Muscle layer of colon (tissue), 2 donors: Measurements from ENCODE around the gene ZP2.
"Not testable (repeated sequence)": the region's sequence is repeated elsewhere in the genome, so short reads cannot be mapped to it uniquely, and the experiment has no call there.

Experiments
- H3K27ac ChIP-seq: one replicate; pipeline ENCODE4 v1.7.0; 2013; ENCODE audit warnings: low read depth, mild to moderate bottlenecking, low read length, moderate library complexity
- H3K27me3 ChIP-seq, 2 donors: one replicate each; pipeline ENCODE4 v1.7.0; 2013; ENCODE audit warnings: low read length in 2 of 2, mild to moderate bottlenecking in 2 of 2; ENCODE audit not compliant: insufficient read depth in 2 of 2, control insufficient read depth in 1 of 2
- H3K36me3 ChIP-seq: one replicate; pipeline ENCODE4 v1.7.0; 2013; ENCODE audit warnings: mild to moderate bottlenecking, low read length; ENCODE audit not compliant: insufficient read depth
- H3K4me1 ChIP-seq: one replicate; pipeline ENCODE4 v1.7.0; 2013; ENCODE audit warnings: mild to moderate bottlenecking, low read length; ENCODE audit not compliant: insufficient read depth
- H3K4me3 ChIP-seq, 2 donors: one replicate each; pipeline ENCODE4 v1.7.0; 2013; ENCODE audit warnings: low read length in 2 of 2, low read depth in 1 of 2, mild to moderate bottlenecking in 1 of 2, moderate library complexity in 1 of 2
- H3K9ac ChIP-seq: one replicate; pipeline ENCODE4 v1.7.0; 2013; ENCODE audit warnings: low read length
- H3K9me3 ChIP-seq: one replicate; pipeline ENCODE4 v1.7.0; 2013; ENCODE audit warnings: mild to moderate bottlenecking, low read length
- donor health status: abdominal sarcoma.
- donor health status: Adenocarcinoma of cecum.

ZP2 gene

GRCh38 chr16:21211486-21211885, at the start of gene ZP2:
TSS of gene ZP2 (minus strand) at chr16:21211574. CDS start at chr16:21211547, 27 bp downstream.
- Histone ChIP-seq H3K4me1 (no peaks in the 10 kb centered on the region), H3K27ac (no peak within 1 kb of the TSS), H3K9me3 (no peaks in the 10 kb centered on the region), H3K36me3 (no peaks in the 10 kb centered on the region), H3K27me3 (no peaks in the 10 kb centered on the region), H3K9ac (no peak within 1 kb of the TSS), H3K4me3 (no peak within 1 kb of the TSS)

GRCh38 chr16:21257284-21257683, 45.9 kb upstream of the ZP2 start:
- no peak overlapping the region for H3K27ac ChIP-seq
- no peak overlapping the region for H3K9ac ChIP-seq
- no peaks in the 10 kb centered on the region for H3K27me3 ChIP-seq

DNA sequence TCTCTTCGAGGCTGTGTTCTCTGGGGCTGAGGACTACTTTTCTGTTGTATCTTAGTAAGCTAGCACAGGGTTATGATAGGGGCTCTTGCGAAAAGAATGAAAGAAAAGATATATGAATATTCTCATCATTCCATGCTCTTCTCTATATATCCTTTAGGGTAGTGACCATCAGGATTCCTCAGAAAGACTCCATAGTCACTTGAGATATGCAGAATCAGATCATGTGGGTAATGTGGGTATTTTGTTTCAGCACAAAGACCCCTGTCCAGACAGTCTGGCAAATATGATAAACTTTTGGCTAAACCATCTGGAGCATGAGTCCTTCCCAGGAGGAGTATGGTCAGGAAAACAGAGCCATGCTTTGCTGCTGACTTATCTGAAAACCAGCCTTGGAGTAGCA, 45.3 kb upstream of the ZP2 start:
- H3K9me3 ChIP-seq, result no peaks in the 10 kb centered on the region
- H3K36me3 ChIP-seq, result no peaks in the 10 kb centered on the region
- H3K27ac ChIP-seq, result no peak overlapping the region
- H3K4me1 ChIP-seq, result no peaks in the 10 kb centered on the region
- H3K27me3 ChIP-seq, result no peaks in the 10 kb centered on the region
- H3K4me3 ChIP-seq, result no peak overlapping the region
- H3K9ac ChIP-seq, result no peak overlapping the region

More at GRCh38 chr16:21257284-21257683, 45.9 kb upstream of the ZP2 start:
- no peak overlapping the region for H3K4me3 ChIP-seq
- H3K9me3 ChIP-seq, result no peaks in the 10 kb centered on the region
- no peaks in the 10 kb centered on the region for H3K36me3 ChIP-seq
- no peaks in the 10 kb centered on the region for H3K4me1 ChIP-seq

DNA sequence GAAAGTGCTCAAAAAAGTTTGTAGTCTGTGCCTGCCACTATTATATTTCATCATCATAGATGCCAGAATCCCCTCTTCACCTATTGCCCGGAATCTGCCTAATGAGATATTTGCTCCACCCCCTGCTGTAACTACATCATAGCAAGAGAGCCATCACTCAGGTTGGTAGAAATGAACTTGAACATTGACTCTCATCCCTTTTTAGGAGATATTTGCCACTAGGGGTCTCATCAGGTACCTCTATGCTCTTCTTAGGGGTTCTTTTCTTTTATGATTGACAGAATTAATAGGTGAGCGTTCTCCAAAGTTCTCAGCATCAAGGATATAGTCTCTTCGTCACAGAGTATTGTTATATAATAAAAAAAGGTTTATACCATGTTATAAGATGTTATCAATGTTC, 42.1 kb upstream of the ZP2 start:
- no peaks in the 10 kb centered on the region for H3K36me3 ChIP-seq
- no peak overlapping the region for H3K9ac ChIP-seq
- no peak overlapping the region for H3K27ac ChIP-seq
- H3K4me3 ChIP-seq, result no peak overlapping the region
- H3K9me3 ChIP-seq, result no peaks in the 10 kb centered on the region
- H3K27me3 ChIP-seq, result no peaks in the 10 kb centered on the region
- H3K4me1 ChIP-seq, result no peaks in the 10 kb centered on the region

DNA sequence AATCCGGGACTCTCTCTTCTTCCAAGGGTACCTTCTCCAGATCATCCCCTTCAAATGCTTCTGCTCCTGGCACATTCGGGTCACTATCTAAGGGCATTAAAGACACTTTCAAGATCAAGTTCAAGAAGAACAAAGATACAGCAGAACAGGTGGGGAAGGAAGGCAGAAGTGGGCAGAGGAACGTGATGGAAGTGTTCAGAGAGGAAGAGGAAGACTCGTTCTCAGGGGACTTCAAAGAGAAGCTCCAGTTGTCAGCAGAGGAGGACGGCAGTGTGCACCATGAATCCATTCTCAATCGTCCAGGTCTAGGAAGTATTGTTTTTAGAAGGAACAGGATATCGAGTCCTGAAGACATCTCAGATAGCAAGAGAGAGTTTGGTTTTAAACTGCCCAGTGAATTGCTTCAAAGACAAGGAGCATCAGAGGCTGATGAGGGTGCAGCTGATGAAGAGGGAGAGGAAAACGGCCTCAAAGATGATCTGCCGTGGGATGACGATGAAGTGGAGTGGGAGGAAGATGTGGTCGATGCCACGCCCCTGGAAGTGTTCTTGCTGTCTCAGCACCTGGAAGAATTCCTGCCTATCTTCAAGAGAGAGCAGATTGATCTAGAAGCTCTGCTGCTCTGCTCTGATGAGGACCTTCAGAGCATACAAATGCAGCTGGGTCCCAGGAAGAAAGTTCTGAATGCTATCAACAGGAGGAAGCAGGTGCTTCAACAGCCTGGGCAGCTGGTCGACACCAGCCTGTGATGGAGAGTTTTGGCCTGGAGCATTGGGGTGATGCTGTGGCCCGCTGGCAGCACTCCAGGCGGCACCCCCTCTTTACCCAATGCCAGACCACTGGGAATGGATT, 38.9 kb upstream of the ZP2 start:
- no peaks in the 10 kb centered on the region for H3K27me3 ChIP-seq
- no peak overlapping the region for H3K4me3 ChIP-seq
- H3K27ac ChIP-seq, result no peak overlapping the region
- H3K9me3 ChIP-seq, result no peaks in the 10 kb centered on the region
- H3K36me3 ChIP-seq, result no peaks in the 10 kb centered on the region
- H3K9ac ChIP-seq, result no peak overlapping the region
- H3K4me1 ChIP-seq, result no peaks in the 10 kb centered on the region

GRCh38 chr16:21248179-21248578, 36.8 kb upstream of the ZP2 start:
- not testable (repeated sequence) for H3K4me3 ChIP-seq, H3K27me3 ChIP-seq, H3K4me1 ChIP-seq, H3K27ac ChIP-seq, H3K9ac ChIP-seq, H3K36me3 ChIP-seq, H3K9me3 ChIP-seq

DNA sequence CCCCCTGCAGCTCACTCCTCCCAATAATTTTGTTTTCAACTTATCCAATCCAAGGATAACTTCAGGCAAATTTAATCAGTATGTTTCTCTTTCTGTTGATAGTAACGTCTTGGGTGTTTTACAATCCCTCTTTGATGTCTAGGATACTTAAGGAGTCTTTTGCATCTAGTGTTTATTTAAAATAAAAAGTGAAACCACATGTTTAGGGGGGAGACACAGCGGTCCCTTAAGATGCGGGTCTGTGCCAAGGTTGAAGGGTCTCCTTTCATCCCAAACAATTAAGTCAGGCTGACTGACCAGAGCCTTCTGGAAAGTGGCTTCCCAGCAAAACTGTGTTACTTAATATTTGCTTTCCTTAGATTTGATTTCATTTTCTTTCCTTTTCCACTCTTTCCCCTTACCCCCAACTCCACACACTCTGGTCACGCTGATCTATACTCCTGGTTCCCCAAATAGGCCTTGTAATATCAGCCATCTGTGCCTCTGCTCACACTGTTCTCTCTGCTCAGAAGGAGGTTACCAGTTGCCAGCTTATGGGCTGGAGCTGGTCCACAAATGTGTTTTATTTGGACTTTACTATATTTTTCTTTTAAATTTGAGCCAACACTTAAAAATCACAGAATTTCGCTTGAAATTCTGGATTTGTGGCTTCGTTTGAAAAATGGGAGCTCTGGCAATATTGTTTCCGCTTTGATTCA, 33.3 kb upstream of the ZP2 start:
- H3K27ac ChIP-seq, result no peak overlapping the region
- no peaks in the 10 kb centered on the region for H3K27me3 ChIP-seq
- H3K4me1 ChIP-seq, result no peaks in the 10 kb centered on the region
- no peaks in the 10 kb centered on the region for H3K36me3 ChIP-seq
- H3K9me3 ChIP-seq, result no peaks in the 10 kb centered on the region
- H3K9ac ChIP-seq, result no peak overlapping the region
- no peak overlapping the region for H3K4me3 ChIP-seq

DNA sequence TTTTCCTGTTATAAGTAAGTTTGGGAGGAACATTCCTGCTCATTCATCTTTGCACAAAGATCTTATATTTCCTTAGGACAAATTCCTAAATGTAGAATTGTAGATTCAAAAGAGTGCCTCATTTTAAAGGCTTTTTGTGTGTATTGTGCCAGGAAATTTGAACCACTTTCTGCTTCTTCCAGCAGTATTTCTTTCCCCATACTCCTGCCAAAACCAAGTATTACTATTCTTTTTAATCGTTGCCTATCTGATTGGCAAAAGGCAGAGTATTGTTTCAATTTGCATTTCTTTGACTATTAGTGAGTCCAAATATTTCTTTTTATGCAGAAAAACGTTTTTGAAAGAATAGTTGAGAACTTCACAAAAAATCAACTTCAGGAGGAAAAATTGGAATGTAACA, 31.4 kb upstream of the ZP2 start:
- H3K27ac ChIP-seq, result no peak overlapping the region

DNA sequence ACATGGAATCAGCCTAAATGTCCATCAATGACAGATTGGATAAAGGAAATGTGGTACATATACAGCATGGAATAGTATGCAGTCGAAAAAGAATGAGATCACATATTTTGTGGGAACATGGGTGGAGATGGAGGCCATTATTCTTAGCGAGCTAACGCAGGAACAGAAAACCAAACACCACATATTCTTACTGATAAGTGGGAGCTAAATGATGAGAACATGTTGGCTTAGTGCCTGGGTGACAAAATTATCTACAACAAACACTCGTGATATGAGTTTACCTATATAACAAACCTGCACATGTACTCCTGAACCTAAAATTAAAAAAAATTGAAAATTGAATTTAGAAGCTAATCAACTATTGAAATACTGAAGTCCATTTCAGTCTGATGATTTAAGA, 28.3 kb upstream of the ZP2 start:
- Histone ChIP-seq H3K27me3 (no peaks in the 10 kb centered on the region), H3K9me3 (no peaks in the 10 kb centered on the region), H3K9ac (no peak overlapping the region), H3K4me3 (no peak overlapping the region), H3K4me1 (no peaks in the 10 kb centered on the region), H3K36me3 (no peaks in the 10 kb centered on the region), H3K27ac (no peak overlapping the region)

More for the DNA sequence above, 31.4 kb upstream of the ZP2 start:
- Histone ChIP-seq H3K4me1 (no peaks in the 10 kb centered on the region), H3K27me3 (no peaks in the 10 kb centered on the region), H3K36me3 (no peaks in the 10 kb centered on the region), H3K9ac (no peak overlapping the region), H3K4me3 (no peak overlapping the region), H3K9me3 (no peaks in the 10 kb centered on the region)

GRCh38 chr16:21236831-21237230, 25.5 kb upstream of the ZP2 start:
- no peak overlapping the region for H3K4me3 ChIP-seq
- H3K27ac ChIP-seq, result no peak overlapping the region
- no peaks in the 10 kb centered on the region for H3K27me3 ChIP-seq
- no peaks in the 10 kb centered on the region for H3K36me3 ChIP-seq
- no peak overlapping the region for H3K9ac ChIP-seq
- no peaks in the 10 kb centered on the region for H3K4me1 ChIP-seq
- H3K9me3 ChIP-seq, result no peaks in the 10 kb centered on the region

- Histone ChIP-seq H3K36me3 (no peaks in the 10 kb centered on the region), H3K4me1 (no peaks in the 10 kb centered on the region), H3K9ac (no peak overlapping the region), H3K9me3 (no peaks in the 10 kb centered on the region), H3K27ac (no peak overlapping the region), H3K4me3 (no peak overlapping the region), H3K27me3 (no peaks in the 10 kb centered on the region)
Observed at GRCh38 chr16:21235199-21235585, 23.8 kb upstream of the ZP2 start.
